HepG2 (cell line): Measurements from ENCODE around the gene SPG7. TPM values are rescaled to one million over a fixed set of nuclear protein-coding genes. Genes with fewer than 3 reads are reported as not detected.

Experiments
- ATAC-seq: fragments of 200-7000 bp; cut with Tn5 transposase; 3 replicates; pipeline ENCODE4 v1.9.1; 2020; ENCODE audit warnings: mild to moderate bottlenecking, moderate library complexity
- BruUV-seq: library from RNA; stranded (reverse); fragments of 400-500 nt; replicated peaks from 2 replicates; lab custom pipeline; 2021; lab: Mats Ljungman, UMichigan
- CTCF ChIA-PET: fragments of 300-600 bp; formaldehyde crosslinking; extraction: SDS; loops from one replicate; lab custom pipeline; 2021; ENCODE audit warnings: low total read pairs, inconsistent platforms, low intra/inter-chr PET ratio; lab: Yijun Ruan, JAX
- POLR2A ChIA-PET: fragments of 350-600 bp; sonication (Branson Sonifier 250); formaldehyde crosslinking; loops from one replicate; lab custom pipeline; 2020; ENCODE audit warnings: antibody characterized with exemption, inconsistent platforms; lab: Yijun Ruan, JAX
- DNase-seq: peaks from one replicate; pipeline ENCODE4 v3.0.0-alpha.2; 2015; ENCODE audit warnings: low spot score
- FAIRE-seq: peaks from 3 replicates; lab custom pipeline; 2011; peaks lifted over from hg19 to GRCh38; lab: Jason Lieb, UNC
- H2AFZ ChIP-seq: one replicate; pipeline ENCODE4 v1.6.1; 2011; ENCODE audit warnings: low read length, inconsistent platforms
- H3K27ac ChIP-seq: fragments of 300-600 bp; 3 replicates; pipeline ENCODE4 v1.8.0; 2011; ENCODE audit warnings: mixed run types, mild to moderate bottlenecking, mixed read lengths, low read length, inconsistent platforms; ENCODE audit not compliant: insufficient read depth; ENCODE audit errors: extremely low read length
- H3K27me3 ChIP-seq, 2 experiments: fragments of 200-600 bp in 1 of 2; 2 replicates in 1 of 2; 3 replicates in 1 of 2; pipeline versions ENCODE4 v1.6.0 to v1.8.0; 2011; ENCODE audit warnings: low read length in 2 of 2, mild to moderate bottlenecking in 2 of 2, moderate library complexity in 2 of 2, inconsistent platforms in 1 of 2; ENCODE audit not compliant: insufficient read depth in 2 of 2, control insufficient read depth in 1 of 2
- H3K36me3 ChIP-seq, 2 experiments: fragments of 200-600 bp in 1 of 2; replicated peaks in 1 of 2; 2 replicates in 1 of 2; 3 replicates in 1 of 2; pipeline versions ENCODE4 v1.5.1 to v1.8.0; 2011; ENCODE audit warnings: low read length in 2 of 2, inconsistent platforms in 1 of 2; ENCODE audit not compliant: insufficient read depth in 2 of 2, control insufficient read depth in 1 of 2
- H3K4me1 ChIP-seq: 2 replicates; pipeline ENCODE4 v1.5.1; 2012; ENCODE audit warnings: low read length, inconsistent platforms; ENCODE audit not compliant: insufficient read depth
- H3K4me2 ChIP-seq: 2 replicates; pipeline ENCODE4 v1.6.0; 2011; ENCODE audit warnings: low read depth, low read length, inconsistent platforms
- H3K4me3 ChIP-seq, 3 experiments: fragments of 200-600 bp in 1 of 3; sonication (generic), shearing (Covaris generic) in 1 of 3; replicated peaks in 1 of 3; 2 replicates each; pipeline ENCODE4 v1.5.1; 2011 to 2016; ENCODE audit warnings: low read length in 3 of 3, inconsistent platforms in 2 of 3, low read depth in 2 of 3, mild to moderate bottlenecking in 2 of 3, control low read depth in 1 of 3, mixed read lengths in 1 of 3; ENCODE audit not compliant: insufficient read depth in 1 of 3
- H3K79me2 ChIP-seq: one replicate; pipeline ENCODE4 v1.6.1; 2011; ENCODE audit warnings: low read length, inconsistent platforms; ENCODE audit not compliant: insufficient read depth
- H3K9ac ChIP-seq: 2 replicates; pipeline ENCODE4 v1.6.0; 2011; ENCODE audit warnings: mild to moderate bottlenecking, low read depth, low read length, inconsistent platforms; ENCODE audit not compliant: insufficient read depth
- H3K9me3 ChIP-seq: 2 replicates; pipeline ENCODE4 v1.5.1; 2012; ENCODE audit warnings: mild to moderate bottlenecking, low read length
- H4K20me1 ChIP-seq: 2 replicates; pipeline ENCODE4 v1.6.0; 2011; ENCODE audit warnings: inconsistent platforms, mild to moderate bottlenecking, low read length, moderate library complexity; ENCODE audit not compliant: insufficient read depth
- CREBL2 ChIP-seq: sonication (generic); formaldehyde crosslinking; IDR thresholded peaks from 2 replicates; pipeline ENCODE4 v1.8.1; 2023; ENCODE audit warnings: missing genetic modification reagents, mild to moderate bottlenecking, borderline replicate concordance
- HNRNPH1 ChIP-seq: fragments of 200-400 bp; formaldehyde crosslinking; optimal IDR thresholded peaks from 2 replicates; pipeline ENCODE3; 2017; ENCODE audit warnings: mild to moderate bottlenecking, low read depth, low read length
- MTF1 ChIP-seq: sonication (generic); formaldehyde crosslinking; IDR thresholded peaks from 2 replicates; pipeline ENCODE4 v1.5.0; 2020; ENCODE audit warnings: missing genetic modification reagents
- NCOR1 ChIP-seq: fragments of 200-600 bp; sonication (generic); IDR thresholded peaks from 2 replicates; pipeline ENCODE4 v1.7.0; 2017; ENCODE audit warnings: antibody characterized with exemption, low read length, borderline replicate concordance
- NFYB ChIP-seq: sonication (generic); formaldehyde crosslinking; IDR thresholded peaks from 2 replicates; pipeline ENCODE4 v1.4.0; 2020; ENCODE audit warnings: missing genetic modification reagents
- PHF8 ChIP-seq: sonication (generic); formaldehyde crosslinking; IDR thresholded peaks from 2 replicates; pipeline ENCODE4 v1.5.0; 2020; ENCODE audit warnings: missing genetic modification reagents
- REST ChIP-seq, 2 experiments: IDR thresholded peaks; 2 replicates each; pipeline ENCODE4 v1.6.1; 2011 to 2012; ENCODE audit warnings: low read length in 2 of 2, borderline replicate concordance in 1 of 2, low read depth in 1 of 2, mild to moderate bottlenecking in 1 of 2, moderate library complexity in 1 of 2
- TIGD3 ChIP-seq: sonication (generic); formaldehyde crosslinking; IDR thresholded peaks from 2 replicates; pipeline ENCODE4 v1.5.1; 2020; ENCODE audit warnings: mild to moderate bottlenecking, missing genetic modification reagents, borderline replicate concordance
- TRIM22 ChIP-seq: fragments of 450-650 bp; IDR thresholded peaks from 2 replicates; pipeline ENCODE4 v1.6.1; 2017
- ZBTB38 ChIP-seq: sonication (generic); formaldehyde crosslinking; IDR thresholded peaks from 2 replicates; pipeline ENCODE4 v1.5.1; 2020; ENCODE audit warnings: mild to moderate bottlenecking, missing genetic modification reagents
- ZFY ChIP-seq: sonication (generic); formaldehyde crosslinking; IDR thresholded peaks from 2 replicates; pipeline ENCODE4 v1.4.0; 2020; ENCODE audit warnings: missing genetic modification reagents
- ZNF234 ChIP-seq: sonication (generic); formaldehyde crosslinking; conservative IDR thresholded peaks from 2 replicates; pipeline ENCODE4 v1.5.1; 2020; ENCODE audit warnings: mild to moderate bottlenecking, missing genetic modification reagents
- ZNF263 ChIP-seq: sonication (generic); formaldehyde crosslinking; IDR thresholded peaks from 2 replicates; pipeline ENCODE4 v1.4.0; 2020; ENCODE audit warnings: missing genetic modification reagents
- ZSCAN22 ChIP-seq: sonication (generic); formaldehyde crosslinking; IDR thresholded peaks from 2 replicates; pipeline ENCODE4 v1.4.0; 2020; ENCODE audit warnings: mild to moderate bottlenecking, missing genetic modification reagents
- WGBS: methylation state at CpG from one replicate; pipeline ENCODE4 v1.1.6; 2017; ENCODE audit warnings: low lambda C conversion rate; 5-methylcytosine and 5-hydroxymethylcytosine counted together
- in situ Hi-C: cut with HindIII; loops from 2 replicates; pipeline ENCODE4 v1.10.0; 2017; ENCODE audit warnings: low pct_unique_long_range_greater_than_20kb; ENCODE audit not compliant: extremely low pct_ligation_motif_present
- intact Hi-C: fragments of 100-400 bp; cut with micrococcal nuclease; formaldehyde crosslinking; loops from one replicate; pipeline ENCODE4 v1.10.0; 2022; ENCODE audit not compliant: unreplicated experiment
- polyA plus RNA-seq, 8 experiments: library from polyadenylated mRNA; depleted of rRNA in 3 of 8; stranded (reverse) in 7 of 8; unstranded in 1 of 8; fragments of >200 nt; fragmentation: Illumina TruSeq in 4 of 8; extraction: Trizol in 4 of 8; gene quantifications; 2 replicates each; pipeline versions ENCODE4 v1.2.1 to v1.2.3, GENCODE V29; 2011 to 2016; ENCODE audit warnings: low read depth in 4 of 8, missing spikeins in 1 of 8, mixed read lengths in 1 of 8; ENCODE audit not compliant: insufficient read depth in 1 of 8
- total RNA-seq, 5 experiments: library from RNA; depleted of rRNA; stranded (reverse); fragments of >200 nt; fragmentation: Illumina TruSeq; extraction: Trizol; gene quantifications; 2 replicates each; pipeline ENCODE4 v1.2.3, GENCODE V29; 2016; ENCODE audit warnings: low read depth in 1 of 5

SPG7 gene
- total and polyA plus RNA-seq, 2 of the 13 experiments (the other 11 are each of a cell fraction or from before 2014, with no cell fraction given): 66.0 to 136 TPM

GRCh38 chr16:89499767-89500166, 8.4 kb upstream of the SPG7 start (continued):
- no peak for TF ChIP-seq PHF8 (CRISPR knock-in tag)
- TF ChIP-seq, all 625 proteins: peak for 0

GRCh38 chr16:89502081-89502843, 5.9 kb upstream of the SPG7 start:
- no peak for ATAC-seq
- Histone ChIP-seq H3K9me3 (no peaks in the 10 kb centered on the region), H3K4me1 (peaks cover 51% of the 10 kb centered on the region), H3K4me3 (peak overlapping the region in 1 of 3 experiments; percentile 36; a peak in 3 of 6 replicates), H3K4me2 (peak overlapping the region; percentile 67), H4K20me1 (no peaks in the 10 kb centered on the region), H3K36me3 (no peaks in the 10 kb centered on the region), H3K27me3 (no peaks in the 10 kb centered on the region), H3K27ac (peak overlapping the region; percentile 44), H2AFZ (no peak overlapping the region), H3K79me2 (peaks cover 12% of the 10 kb centered on the region), H3K9ac (peak overlapping the region; percentile 38)
- intact Hi-C loops (no loop called here), in situ Hi-C loops (no loop called here)
- no peak for FAIRE-seq
- CTCF ChIA-PET: no interaction called here
- 41% methylated on average over 18 of the region's 21 CpGs for WGBS
- POLR2A ChIA-PET: interaction anchor here (1.0 to 1.6 kb wide), 2 partner anchors 11 to 255 kb away, joined by 3 to 4 read pairs; no protein-coding TSS in a partner anchor
- no TSS peak for BruUV-seq
- DNase-seq: peak; percentile 70
- TF ChIP-seq REST (IDR thresholded peaks at IDR 0.05; ENCODE audit: borderline replicate concordance in 1 of 2, low read depth in 1 of 2, low read length in 2 of 2) (no peak), TIGD3 (no peak), ZNF234 (CRISPR knock-in tag) (no peak), ZFY (CRISPR knock-in tag) (no peak), TRIM22 (no peak), HNRNPH1 (no peak), MTF1 (CRISPR knock-in tag) (no peak), NCOR1 (no peak), ZBTB38 (CRISPR knock-in tag) (peak; percentile 56), NFYB (CRISPR knock-in tag) (no peak), CREBL2 (CRISPR knock-in tag) (no peak), ZSCAN22 (CRISPR knock-in tag) (no peak), ZNF263 (CRISPR knock-in tag) (0 out of 2 replicates have a peak, but pooled peaks have one; percentile 11)
